T1000 (cell line): ENCODE data around the gene NFKBIL1.

Source experiments
- DNase-seq: peaks from one replicate; lab custom pipeline; 2025; ENCODE audit warnings: mixed read lengths; lab: John Stamatoyannopoulos, UW

NFKBIL1 gene

DNA sequence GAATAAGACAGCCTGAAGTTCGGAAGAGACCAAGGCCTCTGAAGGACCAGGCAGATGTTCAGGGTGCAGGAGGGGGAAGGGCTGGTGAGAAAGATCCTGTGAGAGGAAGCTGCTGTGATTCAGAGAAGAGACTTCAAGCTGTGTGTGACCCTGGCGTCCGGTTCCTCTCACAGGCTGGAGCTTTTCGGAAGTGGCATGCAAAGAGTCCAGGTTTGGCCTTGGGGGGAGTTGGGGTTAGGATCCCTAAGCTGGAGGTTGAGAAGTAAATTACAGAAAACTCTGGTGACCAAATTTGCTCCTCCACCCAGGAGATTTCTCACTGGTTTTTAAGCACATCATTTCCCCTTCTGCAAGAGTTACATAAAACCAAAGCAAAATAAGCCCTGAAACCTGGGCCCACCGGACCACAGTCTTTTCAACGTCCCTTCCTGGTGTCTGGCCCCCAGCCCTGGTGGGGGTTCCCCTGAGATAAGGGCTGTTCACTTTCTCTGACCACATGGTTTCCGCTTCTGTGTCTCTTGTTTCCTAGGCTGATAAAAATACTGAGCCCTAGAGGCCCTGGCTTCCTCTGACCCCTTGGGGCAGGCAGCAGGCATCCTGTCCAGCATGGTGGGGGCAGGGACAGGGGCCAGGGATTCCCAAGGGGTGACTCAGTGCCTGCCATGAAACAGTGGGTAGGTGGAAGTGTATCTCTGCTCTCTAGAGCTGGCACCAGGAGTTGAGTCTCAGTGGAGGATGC lies 12.7 kb downstream of the NFKBIL1 start:
- peak; percentile 72 for DNase-seq

GRCh38 chr6:31560697-31561058 lies 13.3 kb downstream of the NFKBIL1 start:
- no peak for DNase-seq

GRCh38 chr6:31567531-31568370 lies 20.3 kb downstream of the NFKBIL1 start:
- no peak for DNase-seq

- no peak for DNase-seq
Measured at GRCh38 chr6:31568537-31568961, 21.1 kb downstream of the NFKBIL1 start.

- DNase-seq: no peak
Measured at GRCh38 chr6:31569861-31570536, 22.6 kb downstream of the NFKBIL1 start.

- no peak for DNase-seq
Measured at GRCh38 chr6:31572041-31572911, 24.9 kb downstream of the NFKBIL1 start, which contains the start of gene LTA. TSS of gene LTA (plus strand) at chr6:31572289. CDS start at chr6:31572743, 454 bp downstream.

DNA sequence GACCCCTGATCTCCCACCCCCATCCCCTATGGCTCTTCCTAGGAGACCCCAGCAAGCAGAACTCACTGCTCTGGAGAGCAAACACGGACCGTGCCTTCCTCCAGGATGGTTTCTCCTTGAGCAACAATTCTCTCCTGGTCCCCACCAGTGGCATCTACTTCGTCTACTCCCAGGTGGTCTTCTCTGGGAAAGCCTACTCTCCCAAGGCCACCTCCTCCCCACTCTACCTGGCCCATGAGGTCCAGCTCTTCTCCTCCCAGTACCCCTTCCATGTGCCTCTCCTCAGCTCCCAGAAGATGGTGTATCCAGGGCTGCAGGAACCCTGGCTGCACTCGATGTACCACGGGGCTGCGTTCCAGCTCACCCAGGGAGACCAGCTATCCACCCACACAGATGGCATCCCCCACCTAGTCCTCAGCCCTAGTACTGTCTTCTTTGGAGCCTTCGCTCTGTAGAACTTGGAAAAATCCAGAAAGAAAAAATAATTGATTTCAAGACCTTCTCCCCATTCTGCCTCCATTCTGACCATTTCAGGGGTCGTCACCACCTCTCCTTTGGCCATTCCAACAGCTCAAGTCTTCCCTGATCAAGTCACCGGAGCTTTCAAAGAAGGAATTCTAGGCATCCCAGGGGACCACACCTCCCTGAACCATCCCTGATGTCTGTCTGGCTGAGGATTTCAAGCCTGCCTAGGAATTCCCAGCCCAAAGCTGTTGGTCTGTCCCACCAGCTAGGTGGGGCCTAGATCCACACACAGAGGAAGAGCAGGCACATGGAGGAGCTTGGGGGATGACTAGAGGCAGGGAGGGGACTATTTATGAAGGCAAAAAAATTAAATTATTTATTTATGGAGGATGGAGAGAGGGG lies 26.1 kb downstream of the NFKBIL1 start:
- DNase-seq: no peak

DNA sequence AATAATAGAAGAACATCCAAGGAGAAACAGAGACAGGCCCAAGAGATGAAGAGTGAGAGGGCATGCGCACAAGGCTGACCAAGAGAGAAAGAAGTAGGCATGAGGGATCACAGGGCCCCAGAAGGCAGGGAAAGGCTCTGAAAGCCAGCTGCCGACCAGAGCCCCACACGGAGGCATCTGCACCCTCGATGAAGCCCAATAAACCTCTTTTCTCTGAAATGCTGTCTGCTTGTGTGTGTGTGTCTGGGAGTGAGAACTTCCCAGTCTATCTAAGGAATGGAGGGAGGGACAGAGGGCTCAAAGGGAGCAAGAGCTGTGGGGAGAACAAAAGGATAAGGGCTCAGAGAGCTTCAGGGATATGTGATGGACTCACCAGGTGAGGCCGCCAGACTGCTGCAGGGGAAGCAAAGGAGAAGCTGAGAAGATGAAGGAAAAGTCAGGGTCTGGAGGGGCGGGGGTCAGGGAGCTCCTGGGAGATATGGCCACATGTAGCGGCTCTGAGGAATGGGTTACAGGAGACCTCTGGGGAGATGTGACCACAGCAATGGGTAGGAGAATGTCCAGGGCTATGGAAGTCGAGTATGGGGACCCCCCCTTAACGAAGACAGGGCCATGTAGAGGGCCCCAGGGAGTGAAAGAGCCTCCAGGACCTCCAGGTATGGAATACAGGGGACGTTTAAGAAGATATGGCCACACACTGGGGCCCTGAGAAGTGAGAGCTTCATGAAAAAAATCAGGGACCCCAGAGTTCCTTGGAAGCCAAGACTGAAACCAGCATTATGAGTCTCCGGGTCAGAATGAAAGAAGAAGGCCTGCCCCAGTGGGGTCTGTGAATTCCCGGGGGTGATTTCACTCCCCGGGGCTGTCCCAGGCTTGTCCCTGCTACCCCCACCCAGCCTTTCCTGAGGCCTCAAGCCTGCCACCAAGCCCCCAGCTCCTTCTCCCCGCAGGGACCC lies 27.0 kb downstream of the NFKBIL1 start:
- no peak for DNase-seq

- DNase-seq: no peak
Measured at GRCh38 chr6:31575335-31575901, 28.0 kb downstream of the NFKBIL1 start, which contains the start of gene TNF. TSS of gene TNF (plus strand) at chr6:31575565. CDS start at chr6:31575742, 177 bp downstream.

DNA sequence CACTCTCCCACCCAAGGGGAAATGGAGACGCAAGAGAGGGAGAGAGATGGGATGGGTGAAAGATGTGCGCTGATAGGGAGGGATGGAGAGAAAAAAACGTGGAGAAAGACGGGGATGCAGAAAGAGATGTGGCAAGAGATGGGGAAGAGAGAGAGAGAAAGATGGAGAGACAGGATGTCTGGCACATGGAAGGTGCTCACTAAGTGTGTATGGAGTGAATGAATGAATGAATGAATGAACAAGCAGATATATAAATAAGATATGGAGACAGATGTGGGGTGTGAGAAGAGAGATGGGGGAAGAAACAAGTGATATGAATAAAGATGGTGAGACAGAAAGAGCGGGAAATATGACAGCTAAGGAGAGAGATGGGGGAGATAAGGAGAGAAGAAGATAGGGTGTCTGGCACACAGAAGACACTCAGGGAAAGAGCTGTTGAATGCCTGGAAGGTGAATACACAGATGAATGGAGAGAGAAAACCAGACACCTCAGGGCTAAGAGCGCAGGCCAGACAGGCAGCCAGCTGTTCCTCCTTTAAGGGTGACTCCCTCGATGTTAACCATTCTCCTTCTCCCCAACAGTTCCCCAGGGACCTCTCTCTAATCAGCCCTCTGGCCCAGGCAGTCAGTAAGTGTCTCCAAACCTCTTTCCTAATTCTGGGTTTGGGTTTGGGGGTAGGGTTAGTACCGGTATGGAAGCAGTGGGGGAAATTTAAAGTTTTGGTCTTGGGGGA lies 28.7 kb downstream of the NFKBIL1 start:
- no peak for DNase-seq

GRCh38 chr6:31576897-31577578 lies 29.6 kb downstream of the NFKBIL1 start:
- no peak for DNase-seq

DNA sequence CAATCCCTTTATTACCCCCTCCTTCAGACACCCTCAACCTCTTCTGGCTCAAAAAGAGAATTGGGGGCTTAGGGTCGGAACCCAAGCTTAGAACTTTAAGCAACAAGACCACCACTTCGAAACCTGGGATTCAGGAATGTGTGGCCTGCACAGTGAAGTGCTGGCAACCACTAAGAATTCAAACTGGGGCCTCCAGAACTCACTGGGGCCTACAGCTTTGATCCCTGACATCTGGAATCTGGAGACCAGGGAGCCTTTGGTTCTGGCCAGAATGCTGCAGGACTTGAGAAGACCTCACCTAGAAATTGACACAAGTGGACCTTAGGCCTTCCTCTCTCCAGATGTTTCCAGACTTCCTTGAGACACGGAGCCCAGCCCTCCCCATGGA lies 30.2 kb downstream of the NFKBIL1 start:
- DNase-seq: no peak

GRCh38 chr6:31578184-31579118 lies 31.0 kb downstream of the NFKBIL1 start:
- DNase-seq: no peak

- no peak for DNase-seq
Measured at GRCh38 chr6:31579119-31579505, 31.7 kb downstream of the NFKBIL1 start.

GRCh38 chr6:31579546-31580437 lies 32.4 kb downstream of the NFKBIL1 start:
- DNase-seq: no peak

GRCh38 chr6:31580438-31580740 lies 33.0 kb downstream of the NFKBIL1 start:
- no peak for DNase-seq
